A549 treated with AZD9567 at 1 μM for 4 hours (cell line): Measurements from ENCODE around the gene SERPINA5. TPM values are rescaled to one million over a fixed set of nuclear protein-coding genes. Genes with fewer than 3 reads are reported as not detected.

Experiments used
- total RNA-seq: library from RNA; stranded (reverse); fragments of 200-300 nt; extraction: Qiagen RNA extraction; gene quantifications from 5 replicates; pipeline ENCODE4 v1.2.3, GENCODE V29; 2022; ENCODE audit not compliant: insufficient read depth

The SERPINA5 gene
- total RNA-seq: 0.11 to 0.22 TPM (median 0.17 TPM) in 4 of 5 replicates, not detected in the other

GRCh38 chr14:94581127-94581999 is at the start of gene SERPINA5:
TSS of gene SERPINA5 (plus strand) at chr14:94581426. CDS start at chr14:94587363, 5,937 bp downstream.

GRCh38 chr14:94560751-94561655 is 20.2 kb upstream of the SERPINA5 start, which contains the start of gene SERPINA4:
TSS of gene SERPINA4 (plus strand) at chr14:94561442. CDS start at chr14:94563483, 2,041 bp downstream.

GRCh38 chr14:94612174-94612573 is 30.9 kb downstream of the SERPINA5 start, which contains the start of gene SERPINA3:
TSS of gene SERPINA3 (plus strand) at chr14:94612391. CDS start at chr14:94614442, 2,051 bp downstream.

Other genes starting within 250 kb of the SERPINA5 start
- gene SERPINA2, start 214.7 kb upstream of the SERPINA5 start, total RNA-seq: not detected in 5 replicates
- gene SERPINA1, start 192.8 kb upstream of the SERPINA5 start, total RNA-seq: 0.86 to 9.9 TPM (median 1.1 TPM) in 5 replicates
- not detected in 5 replicates for gene SERPINA11, start 128.6 kb upstream of the SERPINA5 start, total RNA-seq
- not detected in 5 replicates for gene SERPINA9, start 105.2 kb upstream of the SERPINA5 start, total RNA-seq
- gene SERPINA12, start 72.0 kb upstream of the SERPINA5 start, total RNA-seq: 0.05 TPM in 1 of 5 replicates, not detected in the others
- not detected in 5 replicates for gene SERPINA4, start 20.0 kb upstream of the SERPINA5 start, total RNA-seq
- gene SERPINA3, start 31.0 kb downstream of the SERPINA5 start, total RNA-seq: 9.6 to 11.7 TPM (median 10.4 TPM) in 5 replicates
- 0.35 to 0.42 TPM (median 0.38 TPM) in 4 of 5 replicates, not detected in the other for gene GSC, start 188.7 kb downstream of the SERPINA5 start, total RNA-seq